ENCODE measurements around the gene SPATA16. TPM values are rescaled to one million over a fixed set of nuclear protein-coding genes. Genes with fewer than 3 reads are reported as not detected.
"Not testable (repeated sequence)": the region's sequence is repeated elsewhere in the genome, so short reads cannot be mapped to it uniquely, and the experiment has no call there.

SPATA16 gene
- total RNA-seq, 1 donor from 2014 or later = not detected

DNA sequence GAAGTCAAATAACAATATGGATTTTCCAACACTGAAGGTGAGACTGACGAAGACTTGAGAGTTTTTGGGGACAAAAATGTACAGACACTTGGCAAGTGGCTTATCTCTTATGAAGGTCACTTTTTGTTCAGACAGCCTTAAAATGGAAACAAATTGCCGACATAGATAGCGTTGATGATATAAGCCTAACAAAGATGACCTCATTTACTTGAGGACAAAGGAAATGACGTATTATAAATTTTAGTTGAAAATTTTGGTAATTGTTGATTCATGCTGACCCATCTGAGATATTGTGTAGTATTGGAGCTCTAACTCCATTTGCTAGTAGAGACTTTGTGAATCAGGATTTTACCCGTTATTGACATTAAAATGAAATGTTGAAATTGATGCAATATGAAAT lies 168.3 kb downstream of the SPATA16 start:
- DNase-seq (ENCODE audit: low spot score in 2 of 2) (no peak), FAIRE-seq (no peak)

DNA sequence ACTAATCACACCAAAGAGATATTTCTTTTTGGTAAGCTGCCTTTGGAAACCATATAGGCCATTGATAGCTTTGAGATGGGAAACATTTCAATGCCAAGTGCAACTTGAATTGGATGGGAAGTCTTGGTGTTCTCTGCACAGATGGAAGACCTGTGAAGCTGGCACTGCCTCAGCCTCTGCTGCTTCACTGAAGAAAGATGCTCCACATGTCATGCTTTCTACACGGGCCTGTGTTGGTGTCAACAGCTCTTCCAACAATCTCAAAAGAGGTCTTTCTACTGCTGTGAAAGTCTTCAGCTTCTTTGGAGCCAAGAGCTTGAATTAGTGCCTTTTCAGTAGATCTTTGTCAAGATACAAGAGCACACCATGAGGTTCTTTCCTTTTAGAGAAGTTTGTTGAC lies 169.0 kb downstream of the SPATA16 start:
- no peak for FAIRE-seq
- DNase-seq (ENCODE audit: low spot score in 2 of 2) = no peak

DNA sequence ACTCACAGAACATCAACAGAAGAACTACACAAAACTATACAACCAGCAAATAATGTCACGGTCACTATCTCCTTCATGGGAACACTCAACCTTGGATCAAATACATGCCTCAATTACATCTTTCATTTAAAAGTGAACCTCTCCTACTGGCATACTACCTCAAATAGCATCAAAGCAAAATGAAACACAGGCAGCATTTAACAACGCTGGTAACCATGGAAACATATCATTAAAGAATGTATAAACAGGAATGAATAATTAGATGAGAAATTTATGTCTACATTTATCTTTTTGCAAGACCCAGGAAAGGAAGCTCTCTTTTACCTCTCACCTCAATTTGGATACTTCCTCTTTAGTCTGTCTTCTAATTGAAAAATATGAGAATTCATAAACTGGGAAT lies 172.4 kb downstream of the SPATA16 start:
- FAIRE-seq (no peak), DNase-seq (ENCODE audit: low spot score in 2 of 2) (no peak)

DNA sequence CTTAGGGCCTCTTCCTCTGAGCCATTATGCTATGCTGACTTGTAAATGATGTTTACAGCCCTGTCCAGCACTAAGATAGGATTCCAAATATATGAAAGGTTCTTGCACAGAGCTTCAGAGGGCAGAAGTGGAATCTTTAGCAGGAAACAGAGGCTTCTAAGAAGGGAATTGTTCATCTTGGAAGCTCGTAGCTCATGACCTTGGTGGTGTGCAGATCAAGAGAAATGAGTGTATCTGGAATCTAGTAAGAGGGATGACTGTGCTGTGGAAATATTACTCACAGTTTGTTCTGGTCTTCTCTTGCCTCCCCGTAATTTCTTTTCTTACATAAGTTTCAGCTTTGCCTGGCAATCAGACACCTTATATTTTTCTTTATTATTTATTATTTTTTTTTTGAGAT lies 175.8 kb downstream of the SPATA16 start:
- DNase-seq (ENCODE audit: low spot score in 2 of 2) = no peak
- FAIRE-seq = no peak

DNA sequence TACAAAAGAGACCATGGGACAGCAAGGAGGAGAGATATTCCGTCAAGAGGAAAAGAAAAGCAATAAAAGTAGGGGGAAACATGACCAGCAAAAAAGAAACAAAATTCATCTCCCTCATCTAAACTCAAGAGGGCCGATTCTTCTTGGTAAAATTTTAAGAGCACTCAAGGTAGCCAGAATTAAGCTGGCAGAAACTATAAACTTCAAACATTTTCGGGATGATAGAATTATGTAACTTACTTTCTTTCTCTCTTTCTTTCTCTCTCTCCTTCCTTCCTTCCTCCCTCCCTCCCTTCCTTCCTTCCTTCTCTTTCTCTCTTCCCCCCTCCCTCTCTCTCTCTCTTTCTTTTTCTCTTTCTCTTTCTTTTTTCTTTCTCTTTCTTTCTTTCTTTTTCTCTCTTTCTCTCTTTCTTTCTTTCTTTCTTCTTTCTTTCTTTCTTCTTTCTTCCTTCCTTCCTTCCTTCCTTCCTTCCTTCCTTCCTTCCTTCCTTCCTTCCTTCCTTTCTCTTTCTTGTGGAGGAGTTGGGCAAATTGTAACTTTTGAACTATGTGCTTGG lies 180.3 kb downstream of the SPATA16 start:
- not testable (repeated sequence) for DNase-seq (ENCODE audit: low spot score in 2 of 2); FAIRE-seq

DNA sequence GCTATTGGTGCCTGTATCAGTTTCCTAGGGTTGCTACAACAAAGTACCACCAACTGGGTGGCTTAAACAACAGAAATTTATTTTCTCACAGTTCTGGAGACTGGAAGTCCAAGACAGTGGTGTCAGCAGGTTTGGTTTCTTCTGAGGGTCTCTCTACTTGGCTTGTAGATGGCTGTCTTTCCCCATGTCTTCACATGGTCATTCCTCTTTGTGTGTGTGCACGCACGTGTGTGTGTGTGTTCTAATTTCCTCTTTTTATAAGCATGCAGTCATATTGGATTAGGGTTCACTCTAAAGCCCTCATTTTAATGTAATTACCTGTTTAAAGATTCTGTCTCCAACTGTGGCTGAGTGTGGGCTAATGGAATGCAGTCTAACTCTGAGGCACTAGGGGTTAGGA lies 182.5 kb downstream of the SPATA16 start:
- no peak for DNase-seq (ENCODE audit: low spot score in 2 of 2)
- no peak for FAIRE-seq

DNA sequence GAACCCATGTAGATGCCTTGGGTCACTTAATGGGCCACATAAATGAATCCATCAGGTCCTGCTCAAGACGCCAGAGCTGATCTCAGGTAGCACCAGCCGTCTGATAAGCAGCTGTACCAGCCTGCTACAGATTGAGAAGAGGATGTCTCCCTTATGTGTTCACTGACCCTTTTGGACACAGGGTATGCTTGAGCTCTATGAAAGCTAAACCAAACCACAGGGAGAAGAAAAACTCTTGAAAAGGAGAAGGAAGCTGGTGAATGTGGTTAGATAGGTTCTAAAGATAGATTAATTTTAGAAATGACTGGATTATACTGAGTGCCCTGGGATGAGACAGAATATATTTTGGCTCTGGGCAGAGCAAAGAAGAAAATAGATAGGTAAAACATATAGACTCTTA lies 187.5 kb downstream of the SPATA16 start:
- no peak for FAIRE-seq
- no peak for DNase-seq (ENCODE audit: low spot score in 2 of 2)

DNA sequence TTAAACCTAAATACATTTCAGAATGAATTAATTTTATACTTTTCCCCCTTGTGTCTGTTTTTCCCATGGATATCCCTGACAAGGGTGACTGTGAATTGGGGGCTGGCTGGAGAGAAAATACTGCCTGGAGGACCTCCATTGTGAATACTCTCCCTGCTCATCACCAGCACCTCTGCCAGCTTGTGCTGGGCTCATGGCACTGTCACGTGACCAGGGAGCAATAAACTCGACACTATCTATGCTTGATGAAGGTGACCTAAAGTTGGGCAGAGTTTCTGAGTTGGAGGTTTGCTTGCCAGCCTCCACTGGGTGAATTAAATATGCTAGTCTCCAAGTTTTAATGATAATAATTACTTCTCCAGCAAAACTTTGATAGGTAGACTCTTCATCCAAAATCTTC lies 189.5 kb downstream of the SPATA16 start:
- FAIRE-seq (no peak), DNase-seq (ENCODE audit: low spot score in 2 of 2) (no peak)

DNA sequence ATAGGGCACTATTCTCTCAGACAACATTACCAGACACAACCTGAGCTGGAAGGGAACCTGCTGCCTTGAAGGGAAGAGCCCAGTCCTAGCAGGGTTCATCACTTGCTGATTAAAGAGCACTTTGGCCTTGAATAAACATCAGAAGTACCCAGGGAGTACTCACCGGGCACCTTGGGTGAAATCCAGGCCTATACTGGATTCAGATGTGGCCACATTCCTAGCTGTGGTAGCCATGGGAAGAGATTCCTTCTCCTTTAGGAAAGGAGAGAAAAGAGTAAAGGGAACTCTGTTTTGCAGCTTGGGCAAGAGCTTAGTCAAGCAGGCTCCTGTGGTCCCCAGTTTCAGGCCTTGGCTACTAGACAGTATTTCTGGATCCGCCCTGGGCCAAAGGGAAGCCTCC lies 195.0 kb downstream of the SPATA16 start:
- FAIRE-seq = no peak
- DNase-seq (ENCODE audit: low spot score in 2 of 2) = no peak

DNA sequence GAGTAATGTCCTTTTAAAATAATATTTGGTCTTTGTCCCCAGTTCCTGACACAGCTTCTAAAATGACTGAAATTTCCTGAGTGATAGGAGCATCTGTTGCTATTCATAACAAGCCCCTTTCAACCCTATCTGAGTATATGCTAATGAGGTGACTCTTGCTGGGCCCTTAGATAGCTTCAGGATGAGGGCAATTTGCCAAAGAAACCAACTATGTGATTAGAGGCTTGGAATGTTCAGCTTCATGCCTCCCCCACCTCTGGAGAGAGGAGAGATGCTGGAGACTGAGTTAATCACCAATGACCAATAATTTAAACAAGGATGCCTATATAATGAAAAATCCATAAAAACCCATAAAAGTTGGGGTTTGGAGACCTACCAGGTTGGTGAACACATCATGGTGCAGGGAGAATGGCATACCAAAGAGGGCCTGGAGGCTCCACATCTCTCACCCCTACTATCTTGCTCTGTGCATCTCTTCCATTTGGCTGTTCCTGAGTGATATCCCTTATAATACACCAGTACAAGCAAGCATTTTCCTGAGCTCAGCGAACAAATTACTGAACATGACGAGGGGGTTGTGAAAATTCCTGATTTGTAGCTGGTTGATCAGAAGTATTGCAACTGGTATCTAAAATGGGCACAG lies 201.3 kb downstream of the SPATA16 start:
- FAIRE-seq (no peak), DNase-seq (ENCODE audit: low spot score in 2 of 2) (no peak)

DNA sequence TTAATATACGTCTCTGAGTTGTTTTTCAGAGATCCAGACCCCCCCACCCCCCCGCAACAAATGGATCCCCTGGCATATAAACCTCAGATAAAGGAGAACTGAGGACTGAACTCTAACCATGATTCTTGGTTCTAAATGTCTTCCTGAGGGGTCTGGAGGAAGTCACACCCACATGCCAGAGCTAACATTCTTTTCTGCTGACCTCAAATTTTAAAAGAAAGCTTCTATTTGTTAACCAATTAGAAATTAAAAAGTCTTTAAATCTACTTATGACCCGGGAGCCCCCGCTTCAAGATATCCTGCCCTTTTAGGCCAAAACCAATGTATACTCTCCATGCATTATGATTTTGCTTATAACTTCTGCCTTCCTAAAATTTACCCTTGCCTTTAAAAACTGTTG lies 202.2 kb downstream of the SPATA16 start:
- FAIRE-seq (no peak), DNase-seq (ENCODE audit: low spot score in 2 of 2) (no peak)

DNA sequence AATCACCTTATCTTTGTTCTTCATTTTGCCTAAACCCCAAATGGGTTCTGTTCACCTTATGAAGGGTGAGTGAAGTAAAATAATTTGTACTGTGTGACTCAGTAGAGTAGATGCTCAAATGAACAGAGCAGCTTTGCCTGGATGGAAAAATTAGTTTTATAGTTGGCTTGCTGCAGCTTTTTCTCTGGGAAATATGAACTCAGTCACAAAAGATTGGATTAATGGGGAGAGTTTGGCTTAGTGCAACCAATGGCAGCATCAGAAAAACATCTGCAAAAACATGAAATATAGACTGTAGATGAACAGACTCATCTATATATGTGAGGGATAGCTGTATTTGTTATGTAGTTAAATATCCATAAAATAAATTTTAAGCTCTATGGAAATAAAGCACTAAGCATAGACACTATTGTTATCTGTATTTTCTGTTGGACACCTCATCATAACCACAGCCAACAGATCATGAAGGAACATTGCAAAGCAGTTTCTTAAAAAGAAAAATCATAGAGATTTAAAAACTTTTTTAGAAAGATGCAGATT lies 209.2 kb downstream of the SPATA16 start:
- FAIRE-seq (no peak), DNase-seq (ENCODE audit: low spot score in 2 of 2) (no peak)

DNA sequence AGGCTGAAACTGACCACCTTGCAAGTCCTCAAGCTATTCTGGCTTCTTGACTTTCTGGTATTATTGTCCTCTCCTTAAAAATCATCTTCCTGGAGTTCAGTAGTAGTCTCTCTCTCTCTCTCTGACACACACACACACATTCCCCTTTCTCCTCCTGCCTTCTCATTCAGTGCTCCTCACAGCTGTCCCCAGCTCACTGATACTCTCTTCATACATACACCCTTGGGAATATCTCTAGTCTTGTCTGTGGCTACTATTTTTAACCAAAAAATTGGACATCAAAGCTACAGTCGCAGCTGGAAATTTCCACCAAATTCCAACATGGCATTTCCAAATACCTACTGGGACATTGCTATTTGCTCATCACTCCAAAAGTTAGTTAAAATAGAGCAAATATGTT lies 211.6 kb downstream of the SPATA16 start:
- FAIRE-seq = no peak

DNA sequence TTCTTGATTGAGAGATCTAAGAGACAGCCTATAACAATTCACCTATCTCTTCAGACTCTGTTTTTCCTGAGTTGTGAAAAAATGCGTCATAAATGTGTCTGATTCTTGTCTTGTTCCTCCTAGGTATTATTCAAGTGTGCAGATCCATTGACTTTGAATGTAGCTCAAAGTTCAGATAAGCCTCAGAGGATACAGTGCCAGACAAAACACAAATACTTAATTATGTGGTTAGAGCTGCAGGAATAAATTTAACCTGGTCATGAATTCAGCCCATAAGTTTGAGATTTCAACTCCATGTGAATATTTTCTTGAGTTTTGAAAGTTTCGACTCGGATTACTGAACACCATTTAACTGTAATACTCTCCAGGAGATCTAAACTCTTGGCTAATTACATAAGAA lies 216.5 kb downstream of the SPATA16 start:
- FAIRE-seq (no peak), DNase-seq (ENCODE audit: low spot score in 2 of 2) (no peak)

More for the DNA sequence above, 211.6 kb downstream of the SPATA16 start:
- no peak for DNase-seq (ENCODE audit: low spot score in 2 of 2)

DNA sequence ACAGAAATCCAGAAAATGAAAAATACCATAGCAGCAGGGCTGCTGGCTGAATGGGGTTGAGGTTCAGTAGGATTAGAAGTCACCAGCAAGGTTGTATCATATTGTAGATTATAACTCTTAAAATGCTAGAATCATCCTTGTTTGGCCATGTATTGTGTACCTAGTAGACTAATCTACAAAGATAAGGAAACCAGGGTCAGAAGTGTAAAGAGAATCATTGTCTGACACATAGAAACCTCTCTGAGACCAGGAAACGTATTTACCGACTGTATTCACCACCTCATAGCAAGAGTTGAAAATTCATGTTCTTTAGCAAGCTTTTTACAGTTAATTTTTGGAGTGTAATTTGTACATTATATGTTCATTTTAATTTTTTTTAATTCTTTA lies 221.7 kb downstream of the SPATA16 start:
- FAIRE-seq = no peak
- DNase-seq (ENCODE audit: low spot score in 2 of 2) = no peak

DNA sequence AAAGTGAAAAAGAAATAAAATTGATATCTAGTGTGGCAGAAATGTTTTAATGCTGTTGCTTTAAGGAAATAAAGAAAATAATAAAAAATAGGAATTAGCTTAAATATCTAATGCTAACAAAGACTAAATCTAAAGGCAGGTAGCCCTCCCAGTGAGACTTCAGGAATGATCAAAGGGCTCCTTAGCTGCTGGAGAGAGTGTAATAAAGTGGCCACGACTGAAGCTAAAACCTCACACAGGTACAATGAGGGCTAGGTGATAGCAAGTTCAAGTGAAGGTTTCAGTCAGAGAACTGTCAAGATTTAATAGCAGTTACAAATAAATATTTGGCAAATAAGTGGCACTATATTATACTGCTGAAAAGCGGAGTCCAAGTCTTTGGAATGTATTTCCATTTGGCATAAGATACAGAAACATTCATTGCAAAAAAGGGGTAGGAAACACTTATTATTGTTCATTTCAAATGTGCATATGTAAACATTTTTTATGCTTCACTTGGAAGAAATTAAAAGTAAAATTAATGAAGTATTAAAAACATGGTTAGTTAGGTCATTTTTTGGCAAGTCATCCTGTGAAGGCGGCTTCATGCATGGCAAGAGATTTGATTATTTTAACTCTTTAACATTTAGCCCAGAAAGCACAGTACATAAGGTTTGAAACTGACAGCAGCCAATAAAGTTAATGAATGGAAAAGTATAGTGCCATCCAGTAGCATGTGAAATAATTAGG lies 222.3 kb downstream of the SPATA16 start:
- DNase-seq (ENCODE audit: low spot score in 2 of 2) = no peak
- FAIRE-seq = no peak

DNA sequence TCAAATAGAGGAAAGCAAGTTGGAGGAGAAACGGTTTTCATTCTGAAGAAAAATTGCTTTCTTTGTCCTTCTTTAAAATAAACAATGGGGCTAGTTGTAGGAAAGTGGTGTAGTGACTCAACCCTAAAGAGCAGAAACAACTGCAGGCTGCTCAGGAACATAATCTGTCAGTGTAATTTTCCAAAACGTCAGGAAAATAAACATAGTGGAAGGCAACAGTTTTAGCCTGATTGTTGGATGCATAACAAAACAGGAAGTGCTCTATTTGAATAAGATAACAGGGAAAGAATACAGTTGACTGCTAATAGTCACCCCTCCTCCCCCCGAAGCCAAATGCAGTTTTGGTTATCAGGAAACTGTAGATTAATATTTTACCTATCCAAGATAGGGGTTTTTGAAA lies 222.9 kb downstream of the SPATA16 start:
- FAIRE-seq = no peak
- DNase-seq (ENCODE audit: low spot score in 2 of 2) = no peak

DNA sequence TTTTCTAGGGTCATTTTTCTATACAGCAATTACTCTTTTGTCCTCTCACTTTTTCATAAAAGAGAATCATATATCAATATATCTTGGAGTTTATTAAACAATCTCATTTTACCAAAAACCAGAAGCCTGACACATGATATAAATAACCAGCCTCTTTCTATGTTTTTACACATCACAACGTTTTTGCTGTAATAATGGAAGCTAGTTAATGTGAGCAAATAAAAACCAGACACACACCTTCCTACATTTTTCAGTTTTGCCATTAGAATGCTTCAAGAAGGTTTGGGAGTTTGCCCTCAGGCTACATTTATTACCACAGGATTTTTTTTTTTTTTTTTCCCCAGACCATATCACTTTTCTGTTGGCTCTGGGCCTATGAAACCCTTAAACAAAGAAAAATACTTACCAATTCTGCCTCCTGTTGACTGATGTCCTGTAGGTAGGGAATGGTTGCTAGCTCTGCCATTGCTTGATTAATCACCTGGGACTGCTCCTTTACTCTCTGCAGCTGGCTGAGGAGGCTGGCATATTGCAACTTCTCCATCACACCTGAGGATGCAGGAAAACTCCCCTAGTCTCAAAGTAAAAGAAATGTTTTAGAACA lies 225.0 kb downstream of the SPATA16 start:
- FAIRE-seq (no peak), DNase-seq (ENCODE audit: low spot score in 2 of 2) (no peak)

DNA sequence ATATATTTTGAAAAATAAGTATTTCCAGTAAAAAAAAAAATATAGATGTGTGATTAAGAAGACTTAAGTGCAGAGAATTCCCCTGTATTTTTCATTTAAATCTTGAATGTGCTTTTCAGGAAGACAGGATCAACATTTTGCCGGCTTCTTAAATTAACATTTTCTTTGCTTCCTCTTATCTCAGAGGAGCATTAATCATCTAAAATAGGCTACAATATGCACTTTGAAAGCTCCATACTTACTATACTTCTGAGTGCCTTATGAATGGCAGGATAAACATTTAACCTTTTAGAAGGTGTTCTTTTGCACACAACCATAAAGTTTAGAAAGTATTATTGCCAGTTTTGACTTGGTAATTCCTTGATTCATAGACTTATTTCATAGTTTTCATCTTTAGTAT lies 226.2 kb downstream of the SPATA16 start:
- FAIRE-seq = no peak
- no peak for DNase-seq (ENCODE audit: low spot score in 2 of 2)

DNA sequence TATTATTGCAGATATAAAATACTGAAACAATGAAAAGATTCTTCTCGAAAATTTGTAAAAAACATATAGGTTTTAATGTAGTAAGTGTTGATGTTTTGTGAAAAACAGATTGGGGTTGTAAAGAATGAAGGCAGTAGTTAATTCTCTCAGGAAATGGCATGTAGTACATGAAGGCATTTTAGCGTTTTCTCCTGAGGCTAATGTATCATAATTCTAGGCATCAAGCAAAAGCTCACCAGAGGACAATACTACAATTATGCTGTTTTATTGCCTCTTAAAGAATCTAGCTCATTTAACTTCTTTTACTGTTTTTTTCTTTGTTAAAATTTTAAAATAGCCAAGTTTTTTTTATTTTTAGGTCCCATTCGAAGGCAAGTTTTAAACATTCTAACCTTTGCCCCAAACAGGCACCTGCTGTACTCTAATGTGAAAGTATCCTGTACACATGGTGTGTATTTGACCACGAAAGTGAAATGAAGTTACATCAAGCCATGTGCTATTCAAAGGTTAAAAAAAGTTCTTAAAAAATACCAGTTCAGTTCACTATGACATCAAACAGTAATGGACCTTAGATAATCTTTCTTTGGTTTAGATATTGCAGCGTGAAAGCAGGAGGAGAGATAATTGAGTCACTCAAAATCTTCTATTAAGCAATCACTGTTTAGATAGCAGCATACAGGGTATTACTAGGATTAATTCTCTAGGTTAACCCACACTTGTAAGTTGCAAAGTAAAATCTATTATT lies 227.0 kb downstream of the SPATA16 start:
- no peak for DNase-seq (ENCODE audit: low spot score in 2 of 2)
- FAIRE-seq = no peak

DNA sequence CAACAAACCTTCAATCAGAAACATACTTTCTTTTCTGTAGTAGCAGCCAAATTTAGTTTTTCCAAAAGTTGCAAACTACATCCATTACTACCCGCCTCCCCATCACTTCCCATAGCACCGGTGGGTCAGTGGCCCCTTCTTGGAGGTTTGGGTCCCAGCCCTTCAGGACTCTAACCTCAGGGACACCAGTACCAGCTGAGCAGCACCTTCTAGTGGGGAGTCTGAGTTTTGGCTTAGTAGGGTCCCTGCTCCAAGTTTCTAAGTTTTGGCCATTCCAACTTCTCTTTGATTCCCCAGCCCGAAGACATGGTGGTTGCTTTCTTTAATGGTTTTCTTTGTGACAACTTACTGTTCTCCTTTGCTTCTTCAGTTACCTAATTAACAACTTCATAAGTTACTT lies 229.9 kb downstream of the SPATA16 start:
- DNase-seq (ENCODE audit: low spot score in 2 of 2) = no peak
- FAIRE-seq = no peak
